DOHH2 (cell line): Measurements from ENCODE around the gene MARCHF10.

Source experiments
- EZH2phosphoT487 ChIP-seq: fragments of 200-600 bp; sonication (generic); IDR thresholded peaks from 2 replicates; pipeline ENCODE4 v1.6.1; 2017; ENCODE audit warnings: borderline replicate concordance, mild to moderate bottlenecking, antibody characterized with exemption, low read length, moderate library complexity, mixed read lengths
- TF ChIP-seq, protein P1 (sequence below): fragments of 200-600 bp; sonication (generic); IDR thresholded peaks from one replicate; pipeline ENCODE4 v1.5.1; 2014; ENCODE audit warnings: antibody characterized with exemption, mild to moderate bottlenecking, low read depth, low read length; ENCODE audit not compliant: poor library complexity, severe bottlenecking

DNA sequence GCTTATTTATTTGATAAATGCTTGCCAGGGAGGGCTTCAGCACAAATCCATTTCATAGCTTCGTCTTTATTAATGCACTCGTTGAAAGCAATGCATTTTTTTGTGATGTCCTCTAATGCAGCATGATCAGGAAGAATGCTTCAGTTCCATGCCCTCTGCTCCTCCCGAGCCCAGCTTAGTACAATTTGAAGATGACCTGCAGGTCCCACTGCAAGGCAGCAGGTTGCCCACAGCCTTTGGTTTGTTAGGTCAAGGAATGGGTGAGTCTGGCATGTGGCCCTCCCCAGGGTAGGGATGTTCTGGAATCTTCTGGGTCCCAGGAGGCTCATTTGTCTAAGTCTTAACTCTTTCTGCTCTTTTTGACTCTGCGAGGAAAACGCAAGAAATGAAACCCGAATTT, 49.4 kb upstream of the MARCHF10 start:
- TF ChIP-seq EZH2phosphoT487 = no peak
- TF ChIP-seq, protein P1, sequence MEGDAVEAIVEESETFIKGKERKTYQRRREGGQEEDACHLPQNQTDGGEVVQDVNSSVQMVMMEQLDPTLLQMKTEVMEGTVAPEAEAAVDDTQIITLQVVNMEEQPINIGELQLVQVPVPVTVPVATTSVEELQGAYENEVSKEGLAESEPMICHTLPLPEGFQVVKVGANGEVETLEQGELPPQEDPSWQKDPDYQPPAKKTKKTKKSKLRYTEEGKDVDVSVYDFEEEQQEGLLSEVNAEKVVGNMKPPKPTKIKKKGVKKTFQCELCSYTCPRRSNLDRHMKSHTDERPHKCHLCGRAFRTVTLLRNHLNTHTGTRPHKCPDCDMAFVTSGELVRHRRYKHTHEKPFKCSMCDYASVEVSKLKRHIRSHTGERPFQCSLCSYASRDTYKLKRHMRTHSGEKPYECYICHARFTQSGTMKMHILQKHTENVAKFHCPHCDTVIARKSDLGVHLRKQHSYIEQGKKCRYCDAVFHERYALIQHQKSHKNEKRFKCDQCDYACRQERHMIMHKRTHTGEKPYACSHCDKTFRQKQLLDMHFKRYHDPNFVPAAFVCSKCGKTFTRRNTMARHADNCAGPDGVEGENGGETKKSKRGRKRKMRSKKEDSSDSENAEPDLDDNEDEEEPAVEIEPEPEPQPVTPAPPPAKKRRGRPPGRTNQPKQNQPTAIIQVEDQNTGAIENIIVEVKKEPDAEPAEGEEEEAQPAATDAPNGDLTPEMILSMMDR = no peak
